NCI-H1436 (cell line): Measurements from ENCODE around the gene TUBG2.

Experiments
- DNase-seq: peaks from one replicate; lab custom pipeline; 2025; lab: John Stamatoyannopoulos, UW

TUBG2 gene

DNA sequence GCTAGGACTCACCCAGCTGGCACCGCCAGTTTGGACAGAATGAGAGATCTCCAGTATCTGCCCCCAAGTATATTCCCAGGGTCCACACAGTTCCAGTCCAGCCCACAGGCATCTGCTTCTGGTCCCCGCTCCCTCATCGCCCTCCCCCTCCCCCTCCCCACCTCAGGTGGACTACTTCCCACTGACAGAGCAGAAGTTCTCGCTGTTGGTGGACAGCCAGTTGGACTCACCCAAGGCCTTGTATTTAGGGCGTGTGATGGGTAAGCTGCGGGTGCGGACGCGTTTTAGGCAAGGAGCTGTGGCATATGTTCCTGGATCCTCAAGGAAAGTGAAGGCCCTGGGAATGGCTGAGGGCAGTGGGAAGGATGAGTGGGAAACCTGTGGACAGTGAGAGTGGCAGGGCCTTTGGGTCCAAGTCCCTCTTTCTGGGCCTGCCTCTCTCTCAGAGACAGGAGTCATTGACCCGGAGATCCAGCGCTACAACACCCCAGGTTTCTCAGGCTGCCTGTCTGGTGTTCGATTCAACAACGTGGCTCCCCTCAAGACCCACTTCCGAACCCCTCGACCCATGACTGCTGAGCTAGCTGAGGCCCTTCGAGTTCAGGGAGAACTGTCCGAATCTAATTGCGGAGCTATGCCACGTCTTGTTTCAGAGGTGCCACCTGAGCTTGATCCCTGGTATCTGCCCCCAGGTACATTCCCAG is 38.2 kb downstream of the TUBG2 start:
- no peak for DNase-seq

DNA sequence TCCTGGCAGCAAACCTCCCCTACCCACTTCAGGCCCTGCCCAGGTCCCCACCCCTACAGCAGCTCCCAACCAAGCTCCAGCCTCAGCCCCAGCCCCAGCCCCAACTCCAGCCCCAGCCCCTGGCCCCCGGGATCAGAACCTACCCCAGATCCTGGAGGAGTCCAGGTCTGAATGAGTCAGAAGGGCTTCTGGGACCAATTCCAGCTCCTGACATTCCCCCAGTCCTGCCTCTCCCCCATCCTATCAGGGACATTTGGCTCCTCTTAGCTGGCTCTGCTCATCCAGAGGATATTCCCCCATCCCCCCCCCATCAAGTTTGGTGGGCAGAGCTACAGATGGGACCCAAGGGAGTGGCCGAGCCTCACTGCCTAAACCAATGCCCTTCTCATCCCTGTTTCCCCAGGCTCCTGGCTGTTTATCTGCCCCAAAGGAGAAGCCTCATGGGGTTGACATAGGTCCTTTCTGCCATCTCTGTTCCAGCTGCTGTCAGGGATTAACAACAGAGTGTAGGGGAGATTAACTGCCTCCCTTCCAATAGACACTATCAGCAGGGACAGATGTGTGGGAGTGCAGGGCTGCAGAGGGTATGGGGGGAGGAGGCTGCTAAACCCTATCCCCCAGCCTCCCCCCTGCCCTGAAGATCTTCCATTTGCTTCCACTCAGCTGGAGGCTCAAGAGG is 39.8 kb downstream of the TUBG2 start:
- no peak for DNase-seq

DNA sequence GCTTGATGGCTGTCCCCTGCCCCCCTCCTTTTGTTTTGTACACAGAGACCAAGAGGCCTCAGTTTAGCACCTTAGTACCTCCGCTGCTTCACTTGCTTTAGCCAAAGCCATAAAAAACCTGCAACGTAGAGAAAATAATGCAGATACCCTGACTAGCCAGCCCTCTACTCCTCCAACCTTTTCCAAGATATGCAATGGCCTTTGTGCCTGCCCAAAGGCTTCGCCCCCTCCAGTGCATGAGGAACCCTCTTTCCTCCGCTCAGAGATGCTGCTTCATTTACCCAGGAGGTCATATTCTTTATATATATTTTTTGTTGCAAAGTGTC is 40.3 kb downstream of the TUBG2 start:
- DNase-seq = no peak

DNA sequence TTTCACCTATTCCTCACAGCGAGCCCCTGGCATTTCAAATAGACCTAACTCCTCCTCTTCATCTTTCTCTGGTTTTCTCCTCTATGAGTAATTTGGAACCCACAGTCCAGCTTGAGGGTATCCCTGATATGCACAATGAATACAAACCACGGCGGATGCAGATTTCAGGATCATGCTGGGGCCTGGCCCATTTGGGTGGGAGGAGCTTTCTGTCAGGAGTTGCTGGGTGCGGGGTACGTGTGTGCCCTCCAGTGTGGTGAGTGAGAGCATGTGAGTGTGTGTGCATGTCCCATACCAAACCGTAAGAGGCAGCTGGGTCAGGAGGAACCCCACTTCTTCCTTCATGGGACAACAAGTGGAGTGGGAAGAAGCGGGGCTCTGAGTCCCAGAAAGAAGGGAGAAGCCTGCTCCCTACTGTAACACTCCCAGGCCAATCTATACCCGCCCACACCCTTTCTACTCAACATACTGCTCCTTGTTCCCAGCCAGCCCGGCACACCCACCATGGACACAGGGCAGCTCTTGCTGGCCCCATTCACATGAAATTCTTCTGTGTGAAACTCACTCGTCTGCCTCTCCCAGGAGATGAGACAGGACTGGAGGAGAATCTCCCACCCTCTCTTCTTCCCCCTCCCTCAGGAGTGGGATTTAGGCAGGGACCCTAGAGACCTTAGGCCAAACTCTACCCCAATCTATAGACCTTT is 41.7 kb downstream of the TUBG2 start:
- no peak for DNase-seq

DNA sequence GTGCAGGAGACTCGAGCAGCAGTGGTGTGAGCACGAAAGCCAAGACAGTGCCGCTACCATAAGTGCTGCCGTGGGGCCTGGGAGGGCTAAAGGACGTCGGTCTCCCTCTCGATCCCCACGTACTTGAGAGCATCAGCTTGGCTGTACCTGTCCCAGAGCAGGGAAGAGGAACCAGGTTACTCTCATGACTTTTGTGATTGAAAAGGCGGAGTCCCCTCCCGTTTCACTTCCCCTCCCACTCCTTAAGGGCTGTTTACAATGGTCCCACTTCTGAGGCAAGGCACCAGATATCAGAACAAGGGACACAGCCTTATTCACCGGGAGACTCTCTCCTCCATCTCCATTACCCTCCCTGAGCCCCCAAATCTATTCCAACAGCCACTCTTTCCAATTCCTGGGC is 43.4 kb downstream of the TUBG2 start:
- no peak for DNase-seq

DNA sequence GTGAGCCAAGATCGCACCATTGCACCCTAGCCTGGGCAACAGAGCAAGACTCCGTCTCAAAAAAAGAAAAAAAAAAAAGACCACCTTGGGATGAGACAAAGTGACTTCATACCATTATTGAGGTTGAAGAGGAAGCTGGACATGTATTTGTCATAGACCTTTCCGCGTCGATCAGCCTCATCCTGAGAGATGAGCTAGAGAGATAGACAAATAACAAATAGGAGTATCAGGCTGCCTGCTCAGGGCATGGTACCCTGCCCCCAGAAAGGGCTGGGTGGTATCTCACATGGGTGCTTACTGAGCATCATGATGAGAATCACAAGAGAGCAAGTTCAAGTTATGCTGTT is 45.4 kb downstream of the TUBG2 start:
- no peak for DNase-seq

DNA sequence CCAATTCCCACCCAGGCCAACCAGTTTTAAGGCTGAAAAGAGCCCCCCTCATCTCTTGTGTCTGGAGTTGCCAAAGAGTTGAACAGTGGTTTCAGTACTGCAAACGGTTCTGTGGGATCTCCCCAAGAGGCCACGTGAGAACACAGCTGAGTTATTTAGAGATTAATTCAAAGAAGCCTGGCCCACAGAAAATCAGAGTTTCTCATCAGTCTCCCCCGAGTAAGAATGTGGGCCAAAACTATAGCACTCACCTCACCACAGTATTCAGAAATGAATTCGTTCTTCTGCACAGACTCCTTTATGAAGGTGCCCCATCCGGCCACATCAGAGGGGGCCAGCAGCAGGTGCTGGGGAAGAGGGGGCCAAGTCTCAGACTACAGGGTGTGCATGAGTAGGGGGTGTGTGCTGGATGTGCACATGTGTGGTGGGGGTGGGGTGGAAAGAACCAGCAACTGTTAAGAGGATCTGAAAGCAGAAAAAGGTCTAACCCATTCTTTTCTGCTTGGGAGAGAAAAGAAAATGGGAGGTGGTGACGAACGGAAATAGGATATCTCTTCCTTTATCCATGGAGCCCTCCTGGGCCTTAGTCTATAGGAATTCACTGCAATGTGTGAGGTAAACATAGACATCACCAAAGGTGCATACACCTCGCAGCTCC is 45.9 kb downstream of the TUBG2 start:
- DNase-seq = no peak

DNA sequence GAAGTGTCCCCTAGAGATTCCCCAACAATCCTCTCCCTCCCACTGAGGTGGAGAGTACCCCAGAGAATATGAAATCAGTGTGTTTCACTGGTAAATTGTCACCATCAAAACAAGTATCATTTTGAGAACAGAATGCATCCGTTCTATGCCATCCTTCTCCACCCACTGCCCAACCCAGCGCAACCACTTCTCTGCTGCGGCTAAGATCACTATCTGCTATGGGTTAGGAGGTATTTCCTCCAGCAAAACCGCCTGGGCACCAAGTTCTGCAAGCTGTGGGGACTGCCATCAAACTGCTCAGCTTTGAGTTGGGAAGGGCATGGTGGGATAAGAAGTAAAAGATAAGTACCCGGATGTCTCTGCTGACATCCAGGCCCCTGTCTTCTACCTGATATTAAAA is 47.6 kb downstream of the TUBG2 start:
- DNase-seq = no peak

DNA sequence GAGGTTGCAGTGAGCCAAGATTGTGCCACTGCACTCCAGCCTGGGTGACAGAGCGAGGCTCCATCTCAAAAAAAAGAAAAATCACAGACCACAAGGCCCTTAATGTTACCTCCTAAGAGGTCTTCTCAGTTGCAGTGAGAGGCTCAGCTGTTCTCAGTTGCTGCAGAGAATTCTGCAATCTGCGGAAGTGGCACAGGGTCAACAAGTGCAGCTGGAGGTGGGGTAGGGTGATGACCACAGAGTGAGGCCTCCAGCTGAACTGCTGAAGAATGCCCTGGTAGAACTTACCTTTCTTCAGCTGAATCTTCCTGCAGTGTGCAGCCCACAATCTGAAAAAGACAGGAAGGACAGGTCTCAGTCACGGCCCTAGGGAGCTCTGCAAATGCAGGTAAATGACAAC is 49.5 kb downstream of the TUBG2 start:
- DNase-seq = no peak

DNA sequence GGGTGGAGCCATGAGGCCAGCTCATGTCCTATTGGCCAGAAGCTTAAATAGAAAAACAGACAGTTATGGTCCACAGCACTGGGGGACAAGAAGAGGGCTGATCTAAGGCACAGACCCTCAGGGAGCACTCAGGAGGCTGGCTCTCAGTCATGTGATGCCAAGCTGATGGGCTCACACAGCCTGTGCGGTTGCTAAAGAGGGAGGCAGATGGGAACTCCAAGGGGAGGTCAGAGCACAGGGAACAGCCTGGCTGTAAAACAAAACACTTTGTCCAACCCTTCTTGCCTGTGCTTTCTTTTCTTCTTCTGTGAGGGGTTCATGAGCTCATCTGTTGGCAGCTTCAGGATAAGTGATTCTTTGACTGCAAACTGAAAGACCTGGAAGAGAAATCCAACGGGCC is 50.5 kb downstream of the TUBG2 start:
- no peak for DNase-seq
